HG03558 (cell line): Measurements from ENCODE around the gene COQ4.
"Not testable (repeated sequence)": the region's sequence is repeated elsewhere in the genome, so short reads cannot be mapped to it uniquely, and the experiment has no call there.

Source experiments
- ATAC-seq: cut with Tn5 transposase; IDR thresholded peaks from one replicate; pipeline ENCODE4 v1.9.1; 2021; ENCODE audit warnings: moderate number of reproducible peaks; ENCODE audit not compliant: unreplicated experiment; ENCODE audit errors: extremely low read depth

The COQ4 gene

DNA sequence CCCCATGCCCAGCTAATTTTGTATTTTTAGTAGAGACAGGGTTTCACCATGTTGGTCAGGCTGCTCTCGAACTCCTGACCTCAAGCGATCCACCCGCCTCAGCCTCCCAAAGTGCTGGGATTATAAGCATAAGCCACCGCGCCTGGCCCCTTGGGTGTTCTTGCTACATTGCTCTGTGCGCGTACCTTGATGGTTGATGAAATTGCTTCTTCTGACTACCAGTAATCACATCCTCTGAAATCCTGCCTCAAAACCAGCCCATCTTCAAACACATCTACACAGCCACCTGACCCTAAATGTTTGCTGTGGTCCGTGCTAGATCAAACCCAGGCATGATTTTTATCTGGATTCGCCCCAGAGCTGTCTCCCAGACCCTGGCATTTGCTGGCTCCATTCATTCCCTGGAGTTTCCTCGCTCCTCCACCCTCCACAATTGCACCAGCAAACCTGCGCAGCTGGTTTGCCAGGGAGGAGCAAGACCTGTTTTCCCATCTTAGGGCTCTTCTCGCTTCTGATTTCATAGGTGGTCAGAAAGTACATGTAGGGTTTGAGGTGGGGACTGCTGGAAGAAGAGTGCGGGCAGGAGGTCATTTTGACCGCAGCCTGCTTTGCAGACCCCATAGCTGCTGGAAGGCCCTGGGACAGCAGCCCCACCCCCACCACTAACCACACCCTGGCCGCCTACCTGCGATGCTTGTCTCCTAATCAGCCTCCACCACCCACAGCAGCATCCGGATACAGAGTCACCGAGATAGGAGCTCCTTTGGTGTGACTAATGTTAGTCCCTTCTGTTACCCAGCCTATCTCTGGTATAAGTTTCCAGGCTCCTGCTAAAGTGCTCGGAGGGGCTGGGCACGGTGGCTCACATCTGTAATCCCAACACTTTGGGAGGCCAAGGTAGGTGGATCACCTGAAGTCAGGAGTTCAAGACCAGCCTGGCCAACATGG lies 23.8 kb upstream of the COQ4 start:
- ATAC-seq, result no peak

- no peak for ATAC-seq
These were observed 18.3 kb upstream of the COQ4 start for GRCh38 chr9:128304136-128304970.

- ATAC-seq, result no peak
These were observed 17.7 kb upstream of the COQ4 start for GRCh38 chr9:128304971-128305288.

DNA sequence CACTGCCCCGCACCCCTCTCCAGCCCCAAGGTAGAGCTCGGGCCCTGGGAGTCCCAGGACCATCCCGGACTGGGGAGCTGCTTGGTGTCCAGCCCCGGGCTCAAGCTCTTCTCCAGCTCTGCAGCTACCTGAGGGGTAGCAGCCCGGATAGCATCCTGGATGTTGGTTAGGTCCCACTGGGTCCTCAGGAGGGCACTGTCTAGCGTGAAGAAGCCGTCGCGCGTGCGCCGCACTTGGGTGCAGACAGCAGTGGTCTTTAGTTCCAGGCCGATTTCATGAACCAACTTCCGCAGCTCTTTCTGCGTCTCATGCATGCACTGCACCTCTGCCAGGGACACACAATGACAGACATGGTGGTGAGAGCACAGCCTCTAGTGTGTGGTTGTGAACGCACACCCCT lies 13.1 kb upstream of the COQ4 start:
- no peak for ATAC-seq

DNA sequence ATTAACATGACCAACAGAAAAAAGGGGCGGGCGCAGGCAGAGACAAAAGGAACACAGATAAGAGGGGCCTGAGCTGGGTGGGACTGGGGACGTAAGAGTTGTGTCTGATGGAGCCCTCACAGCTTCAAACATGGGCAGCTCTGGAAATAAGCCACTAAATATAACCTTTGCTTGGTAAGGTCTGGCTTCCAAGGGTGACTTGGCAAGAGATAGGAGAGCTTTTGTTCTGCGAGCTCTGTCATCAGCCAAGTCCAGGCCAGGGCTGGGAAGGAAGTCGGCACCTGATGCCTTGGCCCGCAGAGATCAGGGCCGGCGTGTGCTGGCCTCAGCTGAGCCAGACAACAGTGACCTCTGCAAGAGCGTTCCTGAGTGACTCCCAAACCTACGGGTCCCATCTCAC lies 12.2 kb upstream of the COQ4 start:
- no peak for ATAC-seq

- no peak for ATAC-seq
These were observed 7.9 kb upstream of the COQ4 start for GRCh38 chr9:128314697-128315096.

DNA sequence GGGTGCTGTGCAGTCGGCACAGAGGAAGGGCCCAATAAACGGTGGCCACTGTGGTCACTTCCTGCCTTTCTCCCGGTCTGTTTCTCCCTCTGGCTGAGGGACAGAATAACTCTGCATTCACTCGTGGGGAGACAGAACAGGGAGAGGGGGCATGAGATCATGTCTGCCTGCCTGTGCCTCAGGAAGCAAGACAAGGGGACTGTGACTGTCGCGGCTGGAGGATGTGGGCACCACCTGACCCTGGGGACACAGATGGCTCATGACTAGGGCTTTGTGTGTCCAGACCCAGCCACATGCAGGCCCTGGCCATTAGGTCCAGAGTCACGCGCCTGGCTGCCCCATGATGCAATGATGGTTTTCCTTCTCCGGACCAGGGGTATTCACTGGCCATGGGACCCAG lies 6.2 kb upstream of the COQ4 start:
- no peak for ATAC-seq

DNA sequence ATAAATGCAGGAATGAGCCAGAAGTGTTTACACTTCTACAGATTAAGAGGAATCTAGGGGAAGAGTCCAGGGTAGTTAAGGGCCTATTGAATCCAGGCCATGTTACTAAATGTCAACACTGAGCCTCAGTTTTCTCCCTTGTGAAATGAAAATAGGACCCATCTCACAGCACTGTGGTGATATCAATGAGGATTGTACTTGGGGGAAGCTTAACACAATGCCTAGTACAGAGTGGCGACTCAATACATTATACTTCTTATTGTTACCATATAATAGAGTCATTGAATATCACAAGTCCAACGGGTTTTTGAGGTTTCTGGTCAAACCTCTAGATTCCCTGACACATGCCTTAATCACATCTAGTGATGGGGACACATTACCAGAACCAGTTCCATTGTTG lies 5.0 kb upstream of the COQ4 start:
- ATAC-seq, result no peak

- no peak for ATAC-seq
These were observed 1.3 kb upstream of the COQ4 start for GRCh38 chr9:128321343-128321742.

DNA sequence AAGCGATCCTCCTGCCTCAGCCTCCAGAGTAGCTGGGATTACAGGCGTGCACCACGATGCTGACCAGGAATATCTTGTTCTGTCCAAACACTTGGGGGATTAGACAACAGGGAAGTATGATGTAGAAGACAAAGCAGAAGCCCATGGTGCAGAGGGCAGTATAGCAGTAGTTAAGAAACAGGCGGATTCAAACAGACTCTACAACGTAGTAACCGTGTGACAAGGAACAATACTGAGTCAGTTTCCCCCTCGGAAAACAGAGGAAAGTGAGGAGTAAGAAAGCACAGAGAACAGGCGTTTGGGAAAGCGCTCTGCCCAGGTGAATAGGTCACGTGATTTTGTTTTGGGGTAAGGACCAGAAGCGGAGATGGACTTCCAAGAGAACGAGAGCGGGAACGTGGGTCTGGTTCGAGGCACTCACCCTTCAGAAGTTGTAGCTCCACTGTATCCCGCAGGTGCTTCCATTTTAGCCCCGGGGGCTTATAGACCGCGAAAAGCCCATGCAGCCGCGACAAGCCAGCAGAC lies 698 bp upstream of the COQ4 start:
- no peak for ATAC-seq

DNA sequence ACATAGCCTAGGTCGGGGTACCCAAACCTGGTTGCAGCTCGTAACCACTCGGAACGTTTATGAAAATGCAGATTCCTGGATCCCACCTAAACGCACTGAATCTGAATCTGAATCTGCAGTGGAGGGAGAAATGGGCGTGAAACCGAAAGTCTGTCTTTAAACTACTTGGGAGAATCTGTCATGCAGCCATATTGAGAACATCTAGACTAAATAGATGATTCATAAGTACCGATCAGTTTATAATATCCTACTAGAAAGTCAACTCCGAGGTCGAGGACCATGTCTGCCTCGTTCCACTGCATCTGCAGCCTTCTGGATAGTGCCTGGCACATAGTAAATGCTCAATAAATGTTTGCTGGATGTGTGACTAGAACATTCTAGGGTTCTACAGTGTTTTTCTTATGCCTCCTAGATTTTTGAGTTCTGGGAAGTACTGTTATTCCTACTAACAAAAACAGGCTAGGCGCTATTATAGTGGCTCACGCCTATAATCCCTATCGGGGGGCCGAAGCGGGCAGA lies 632 bp downstream of the COQ4 start:
- no peak for ATAC-seq

DNA sequence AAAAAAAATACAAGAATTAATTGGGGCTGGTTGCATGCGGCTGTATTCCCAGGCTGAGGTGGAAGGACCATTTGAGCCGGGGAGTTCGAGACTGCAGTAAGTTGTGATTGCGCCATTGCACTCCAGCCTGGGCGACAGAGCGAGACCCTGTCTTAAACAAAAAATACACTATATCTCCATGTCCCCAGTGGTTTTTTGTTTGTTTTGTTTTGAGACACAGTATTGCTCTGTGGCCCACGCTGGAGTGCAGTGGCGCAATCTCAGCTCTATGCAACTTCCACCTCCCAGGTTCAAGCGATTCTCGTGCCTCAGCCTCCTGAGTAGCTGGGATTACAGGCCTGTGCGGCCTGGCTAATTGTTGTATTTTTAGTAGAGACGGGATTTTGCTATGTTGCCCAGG lies 1.2 kb downstream of the COQ4 start:
- no peak for ATAC-seq

- no peak for ATAC-seq
These were observed 1.8 kb downstream of the COQ4 start for GRCh38 chr9:128324401-128324800.

GRCh38 chr9:128325629-128326028 lies 3.0 kb downstream of the COQ4 start:
- ATAC-seq, result no peak

- ATAC-seq, result no peak
These were observed 10.8 kb downstream of the COQ4 start for GRCh38 chr9:128333451-128333869.

- no peak for ATAC-seq
These were observed 12.5 kb downstream of the COQ4 start for GRCh38 chr9:128335161-128335560.

GRCh38 chr9:128335914-128336313 lies 13.3 kb downstream of the COQ4 start:
- ATAC-seq, result no peak

DNA sequence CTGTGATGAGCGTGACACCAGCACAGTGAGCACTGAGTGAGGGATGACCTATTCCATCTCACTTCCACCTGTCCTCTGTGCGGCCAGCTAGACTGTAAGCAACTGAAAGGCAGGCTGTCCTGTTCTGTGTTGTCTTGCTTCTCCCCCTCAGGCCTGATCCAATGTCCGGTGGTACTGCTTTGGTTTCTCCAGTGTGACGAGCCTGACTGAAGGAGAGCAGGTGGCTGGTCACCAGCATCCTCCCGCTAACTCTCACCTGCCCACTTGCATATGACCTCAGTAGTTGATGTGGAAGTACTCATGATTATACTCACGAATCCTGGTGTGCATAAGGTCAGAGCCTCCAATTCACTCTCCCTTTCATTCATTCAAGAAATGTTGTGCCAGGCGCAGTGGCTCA lies 15.3 kb downstream of the COQ4 start:
- no peak for ATAC-seq

- not testable (repeated sequence) for ATAC-seq
These were observed 16.4 kb downstream of the COQ4 start for GRCh38 chr9:128338852-128339614.
